ENCODE measurements around the gene TMEM19. TPM values are rescaled to one million over a fixed set of nuclear protein-coding genes. Genes with fewer than 3 reads are reported as not detected.

The TMEM19 gene
- total and polyA plus RNA-seq, 2 experiments from 2014 or later = 6.5 to 14.1 TPM

DNA sequence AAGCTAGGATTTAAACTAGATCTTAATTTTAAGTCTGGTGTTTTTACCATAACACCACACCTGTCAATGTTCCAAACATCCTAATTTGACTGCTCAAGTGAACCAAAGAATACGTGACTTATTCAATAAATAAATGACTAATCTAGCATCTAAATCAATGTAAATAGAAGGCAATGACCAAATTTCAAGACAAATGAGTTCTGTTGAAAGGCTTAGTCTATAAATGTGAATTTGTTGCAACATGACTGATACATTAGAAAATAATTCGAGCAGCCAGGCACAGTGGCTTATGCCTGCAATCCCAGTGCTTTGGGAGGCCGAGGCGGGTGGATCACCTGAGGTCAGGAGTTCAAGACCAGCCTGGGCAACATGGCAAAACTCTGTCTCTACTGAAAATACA is 37.3 kb upstream of the TMEM19 start:
- Histone ChIP-seq H4K20me1 (replicated peaks; ENCODE audit: insufficient read depth) (peaks cover 13% of the 10 kb centered on the region; the same call in 1 of the 2 replicates), H3K27ac (ENCODE audit: low read depth) (no peak overlapping the region), H3K36me3 (ENCODE audit: insufficient read depth) (peaks cover 35% of the 10 kb centered on the region), H3K79me2 (replicated peaks; ENCODE audit: insufficient read depth) (peaks cover 60% of the 10 kb centered on the region), H3K4me3 (no peak overlapping the region), H3K4me1 (ENCODE audit: insufficient read depth) (no peaks in the 10 kb centered on the region), H3F3A (replicated peaks; ENCODE audit: low read depth) (no peaks in the 10 kb centered on the region), H2AFZ (no peak overlapping the region), H3K4me2 (no peak overlapping the region), H3K27me3 (ENCODE audit: insufficient read depth) (no peaks in the 10 kb centered on the region), H3K9me2 (ENCODE audit: insufficient read depth) (no peaks in the 10 kb centered on the region)
- TF ChIP-seq, protein P1, sequence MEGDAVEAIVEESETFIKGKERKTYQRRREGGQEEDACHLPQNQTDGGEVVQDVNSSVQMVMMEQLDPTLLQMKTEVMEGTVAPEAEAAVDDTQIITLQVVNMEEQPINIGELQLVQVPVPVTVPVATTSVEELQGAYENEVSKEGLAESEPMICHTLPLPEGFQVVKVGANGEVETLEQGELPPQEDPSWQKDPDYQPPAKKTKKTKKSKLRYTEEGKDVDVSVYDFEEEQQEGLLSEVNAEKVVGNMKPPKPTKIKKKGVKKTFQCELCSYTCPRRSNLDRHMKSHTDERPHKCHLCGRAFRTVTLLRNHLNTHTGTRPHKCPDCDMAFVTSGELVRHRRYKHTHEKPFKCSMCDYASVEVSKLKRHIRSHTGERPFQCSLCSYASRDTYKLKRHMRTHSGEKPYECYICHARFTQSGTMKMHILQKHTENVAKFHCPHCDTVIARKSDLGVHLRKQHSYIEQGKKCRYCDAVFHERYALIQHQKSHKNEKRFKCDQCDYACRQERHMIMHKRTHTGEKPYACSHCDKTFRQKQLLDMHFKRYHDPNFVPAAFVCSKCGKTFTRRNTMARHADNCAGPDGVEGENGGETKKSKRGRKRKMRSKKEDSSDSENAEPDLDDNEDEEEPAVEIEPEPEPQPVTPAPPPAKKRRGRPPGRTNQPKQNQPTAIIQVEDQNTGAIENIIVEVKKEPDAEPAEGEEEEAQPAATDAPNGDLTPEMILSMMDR (conservative IDR thresholded peaks at IDR 0.05; ENCODE audit: low read depth in 2 of 2) = no peak
- no peak for TF ChIP-seq CREB1 (CRISPR knock-in tag; IDR thresholded peaks at IDR 0.05; ENCODE audit: low read depth)
- H3K4me1 Mint-ChIP-seq = no peaks in the 10 kb centered on the region
- no peaks in the 10 kb centered on the region for H3K27me3 Mint-ChIP-seq (ENCODE audit: insufficient read depth, low read depth, poor library complexity)
- H3K9me3 Mint-ChIP-seq = no peaks in the 10 kb centered on the region
- no peak overlapping the region for H3K4me3 Mint-ChIP-seq
- DNase-seq (ENCODE audit: low spot score) = no peak
- peaks cover 41% of the 10 kb centered on the region for H3K36me3 Mint-ChIP-seq (ENCODE audit: low read depth)
- no peak overlapping the region for H3K27ac Mint-ChIP-seq
- no peak for ATAC-seq

DNA sequence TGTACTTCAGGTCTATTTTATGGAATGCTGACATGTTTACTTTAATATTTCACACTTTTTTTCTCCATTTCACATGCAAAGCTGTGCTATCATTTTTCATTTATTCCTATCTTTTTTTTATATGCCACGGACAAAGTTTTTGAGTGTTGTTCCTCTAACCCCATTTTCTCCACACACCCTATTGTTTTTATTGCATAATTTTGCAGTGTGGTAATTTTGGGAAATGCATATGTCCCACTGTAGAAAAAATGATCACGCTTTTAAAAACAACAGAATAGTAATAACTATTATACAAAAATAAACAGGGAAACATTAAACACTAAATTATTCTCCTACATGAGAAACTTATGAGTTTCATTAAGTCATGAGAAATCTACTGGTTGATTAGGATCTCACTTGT is 36.5 kb upstream of the TMEM19 start:
- Mint-ChIP-seq H3K9me3 (no peaks in the 10 kb centered on the region), H3K27ac (no peak overlapping the region; the same call in 1 of the 2 replicates)

DNA sequence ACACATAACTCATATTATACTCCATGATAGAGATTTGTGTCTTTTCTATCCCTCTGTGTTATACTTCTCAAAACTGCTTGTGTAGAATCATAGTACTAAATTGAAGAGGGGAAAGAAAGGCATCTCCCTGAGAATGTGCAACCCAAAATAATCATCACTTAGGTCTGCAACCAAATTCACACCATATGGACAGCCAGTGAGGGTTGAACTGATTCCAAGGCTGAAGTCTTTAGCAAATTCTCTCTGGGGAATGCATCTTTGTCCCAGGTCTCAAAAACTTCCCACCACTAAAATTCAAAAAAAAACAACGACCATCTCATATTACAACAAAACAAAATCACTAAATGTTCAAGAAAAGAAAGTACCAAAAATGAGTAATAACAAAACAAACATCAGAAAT is 33.2 kb upstream of the TMEM19 start:
- Mint-ChIP-seq H3K27ac (no peak overlapping the region), H3K27me3 (ENCODE audit: insufficient read depth, low read depth, poor library complexity) (no peaks in the 10 kb centered on the region), H3K9me3 (no peaks in the 10 kb centered on the region), H3K36me3 (ENCODE audit: low read depth) (peaks cover 22% of the 10 kb centered on the region), H3K4me1 (no peaks in the 10 kb centered on the region), H3K4me3 (no peak overlapping the region)
- H4K20me1 ChIP-seq (replicated peaks; ENCODE audit: insufficient read depth) = peaks cover 12% of the 10 kb centered on the region; the same call in 1 of the 2 replicates
- no peak overlapping the region for H2AFZ ChIP-seq
- DNase-seq (ENCODE audit: low spot score) (no peak), ATAC-seq (no peak)
- H3K36me3 ChIP-seq (ENCODE audit: insufficient read depth) = peaks cover 15% of the 10 kb centered on the region
- no peaks in the 10 kb centered on the region for H3K4me1 ChIP-seq (ENCODE audit: insufficient read depth)
- no peak overlapping the region for H3K4me2 ChIP-seq
- no peak overlapping the region for H3K27ac ChIP-seq (ENCODE audit: low read depth)
- H3F3A ChIP-seq (replicated peaks; ENCODE audit: low read depth) = no peaks in the 10 kb centered on the region
- H3K4me3 ChIP-seq = no peak overlapping the region
- H3K79me2 ChIP-seq (replicated peaks; ENCODE audit: insufficient read depth) = peaks cover 91% of the 10 kb centered on the region
- H3K27me3 ChIP-seq (ENCODE audit: insufficient read depth) = no peaks in the 10 kb centered on the region
- H3K9me2 ChIP-seq (ENCODE audit: insufficient read depth) = no peaks in the 10 kb centered on the region
- no peak for TF ChIP-seq ZNF331 (CRISPR knock-in tag; IDR thresholded peaks at IDR 0.05; ENCODE audit: low read depth)
- TF ChIP-seq, protein P1 (conservative IDR thresholded peaks at IDR 0.05; ENCODE audit: low read depth in 2 of 2) = no peak

More for the DNA sequence above, 36.5 kb upstream of the TMEM19 start:
- Histone ChIP-seq H3F3A (replicated peaks; ENCODE audit: low read depth) (no peaks in the 10 kb centered on the region), H3K27ac (ENCODE audit: low read depth) (no peak overlapping the region), H3K36me3 (ENCODE audit: insufficient read depth) (peaks cover 32% of the 10 kb centered on the region), H3K9me2 (ENCODE audit: insufficient read depth) (no peaks in the 10 kb centered on the region), H2AFZ (no peak overlapping the region), H3K27me3 (ENCODE audit: insufficient read depth) (no peaks in the 10 kb centered on the region), H3K79me2 (replicated peaks; ENCODE audit: insufficient read depth) (peaks cover 69% of the 10 kb centered on the region), H3K4me3 (no peak overlapping the region), H4K20me1 (replicated peaks; ENCODE audit: insufficient read depth) (peaks cover 13% of the 10 kb centered on the region; the same call in 1 of the 2 replicates), H3K4me1 (ENCODE audit: insufficient read depth) (no peaks in the 10 kb centered on the region), H3K4me2 (no peak overlapping the region)
- no peak overlapping the region for H3K4me3 Mint-ChIP-seq
- no peak for DNase-seq (ENCODE audit: low spot score)
- TF ChIP-seq, protein P2, sequence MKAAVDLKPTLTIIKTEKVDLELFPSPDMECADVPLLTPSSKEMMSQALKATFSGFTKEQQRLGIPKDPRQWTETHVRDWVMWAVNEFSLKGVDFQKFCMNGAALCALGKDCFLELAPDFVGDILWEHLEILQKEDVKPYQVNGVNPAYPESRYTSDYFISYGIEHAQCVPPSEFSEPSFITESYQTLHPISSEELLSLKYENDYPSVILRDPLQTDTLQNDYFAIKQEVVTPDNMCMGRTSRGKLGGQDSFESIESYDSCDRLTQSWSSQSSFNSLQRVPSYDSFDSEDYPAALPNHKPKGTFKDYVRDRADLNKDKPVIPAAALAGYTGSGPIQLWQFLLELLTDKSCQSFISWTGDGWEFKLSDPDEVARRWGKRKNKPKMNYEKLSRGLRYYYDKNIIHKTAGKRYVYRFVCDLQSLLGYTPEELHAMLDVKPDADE (IDR thresholded peaks at IDR 0.05) = no peak
- TF ChIP-seq JUNB (IDR thresholded peaks at IDR 0.05; ENCODE audit: unreplicated experiment) (no peak), STAT1 (IDR thresholded peaks at IDR 0.05; ENCODE audit: unreplicated experiment) (no peak), NANOG (IDR thresholded peaks at IDR 0.05; ENCODE audit: borderline replicate concordance) (no peak), EZH2 (IDR thresholded peaks at IDR 0.05; ENCODE audit: low read depth, unreplicated experiment) (no peak), POLR2AphosphoS5 (IDR thresholded peaks at IDR 0.05; ENCODE audit: low read depth) (no peak), EZH2phosphoT487 (IDR thresholded peaks at IDR 0.05; ENCODE audit: unreplicated experiment) (no peak)
- H3K36me3 Mint-ChIP-seq (ENCODE audit: low read depth) = peaks cover 32% of the 10 kb centered on the region
- no peak for ATAC-seq
- no peaks in the 10 kb centered on the region for H3K27me3 Mint-ChIP-seq (ENCODE audit: insufficient read depth, low read depth, poor library complexity)
- H3K4me1 Mint-ChIP-seq = no peaks in the 10 kb centered on the region
